ENCODE measurements around the gene PFKM. TPM values are rescaled to one million over a fixed set of nuclear protein-coding genes. Genes with fewer than 3 reads are reported as not detected.
A peak's percentile ranks its signal among the peaks of the same experiment; 100 is the strongest.
"Not testable (repeated sequence)": the region's sequence is repeated elsewhere in the genome, so short reads cannot be mapped to it uniquely, and the experiment has no call there.

Gene PFKM
- total RNA-seq, 1 donor from 2014 or later = 41.8 TPM

GRCh38 chr12:48145981-48146380 lies 26.8 kb downstream of the PFKM start:
- no peak for ATAC-seq

GRCh38 chr12:48151103-48151771 lies 32.1 kb downstream of the PFKM start:
- H3K36me3 ChIP-seq = peaks cover 68% of the 10 kb centered on the region
- DNase-seq (no peak), ATAC-seq (no peak)
- H3K27ac ChIP-seq = no peak overlapping the region
- H3K27me3 ChIP-seq = no peaks in the 10 kb centered on the region
- no peak for TF ChIP-seq CTCF (IDR thresholded peaks at IDR 0.05)
- peaks cover under 1% of the 10 kb centered on the region for H3K4me1 ChIP-seq
- no peak overlapping the region for H3K4me3 ChIP-seq
- intact Hi-C loops (cut with DNase I) = no loop called here
- no peaks in the 10 kb centered on the region for H3K9me3 ChIP-seq

More at GRCh38 chr12:48145981-48146380, 26.8 kb downstream of the PFKM start:
- no peaks in the 10 kb centered on the region for H3K27me3 ChIP-seq
- TF ChIP-seq CTCF (IDR thresholded peaks at IDR 0.05) = no peak
- peaks cover 88% of the 10 kb centered on the region for H3K36me3 ChIP-seq
- no peak overlapping the region for H3K27ac ChIP-seq
- H3K4me3 ChIP-seq = no peak overlapping the region
- intact Hi-C loops (cut with DNase I) = no loop called here
- H3K9me3 ChIP-seq = no peaks in the 10 kb centered on the region
- DNase-seq = no peak
- H3K4me1 ChIP-seq = no peaks in the 10 kb centered on the region

- intact Hi-C loops (cut with DNase I); H3K4me3 ChIP-seq; DNase-seq: not testable (repeated sequence)
These were observed 36.6 kb downstream of the PFKM start for GRCh38 chr12:48155786-48156185.

GRCh38 chr12:48156652-48157017 lies 37.5 kb downstream of the PFKM start:
- intact Hi-C loops (cut with DNase I) = no loop called here
- H3K9me3 ChIP-seq = no peaks in the 10 kb centered on the region
- peaks cover 20% of the 10 kb centered on the region for H3K36me3 ChIP-seq
- H3K27ac ChIP-seq = peak overlapping the region; percentile 85
- no peaks in the 10 kb centered on the region for H3K27me3 ChIP-seq
- H3K4me1 ChIP-seq = peaks cover 4% of the 10 kb centered on the region
- H3K4me3 ChIP-seq = peak overlapping the region; percentile 76
- no peak for TF ChIP-seq CTCF (IDR thresholded peaks at IDR 0.05)
- ATAC-seq = no peak
- no peak for DNase-seq

More at GRCh38 chr12:48155786-48156185, 36.6 kb downstream of the PFKM start:
- not testable (repeated sequence) for H3K9me3 ChIP-seq, H3K27ac ChIP-seq, ATAC-seq, H3K27me3 ChIP-seq, H3K4me1 ChIP-seq
- peaks cover 28% of the 10 kb centered on the region for H3K36me3 ChIP-seq

GRCh38 chr12:48157018-48157888 lies 38.1 kb downstream of the PFKM start, which contains the start of gene ASB8:
ASB8 (minus strand) TSS chr12:48157515; CDS start chr12:48153496, 4,019 bp downstream.
- Histone ChIP-seq H3K36me3 (peaks cover 16% of the 10 kb centered on the region), H3K4me1 (peaks cover 4% of the 10 kb centered on the region), H3K4me3 (peak within 1 kb of the TSS; percentile 76), H3K27ac (peak within 1 kb of the TSS; percentile 85), H3K27me3 (no peaks in the 10 kb centered on the region), H3K9me3 (no peaks in the 10 kb centered on the region)
- ATAC-seq (peak; percentile 99), DNase-seq (peak; percentile 99)
- intact Hi-C loops (cut with DNase I) = no loop called here
- peak; percentile 54 for TF ChIP-seq CTCF (IDR thresholded peaks at IDR 0.05)

- Histone ChIP-seq H3K27ac (peak overlapping the region; percentile 85), H3K27me3 (no peaks in the 10 kb centered on the region), H3K9me3 (no peaks in the 10 kb centered on the region), H3K4me1 (peaks cover 4% of the 10 kb centered on the region), H3K4me3 (peak overlapping the region; percentile 76), H3K36me3 (peaks cover 9% of the 10 kb centered on the region)
- ATAC-seq (no peak), DNase-seq (no peak)
- TF ChIP-seq CTCF (IDR thresholded peaks at IDR 0.05) = no peak
- intact Hi-C loops (cut with DNase I) = no loop called here
These were observed 38.8 kb downstream of the PFKM start for GRCh38 chr12:48157889-48158370.

Data from upper lobe of right lung (tissue), 1 donor.